Tibial nerve (tissue), 3 donors: Measurements from ENCODE around the gene RTN1.

ENCODE experiments used
- CTCF ChIP-seq, 5 experiments: fragments of 200-600 bp in 3 of 5; fragments of 450-650 bp in 2 of 5; sonication (generic) in 3 of 5; IDR thresholded peaks; one replicate each; pipeline ENCODE4 v1.5.1; 2016 to 2019; ENCODE audit warnings: antibody characterized with exemption in 5 of 5, mild to moderate bottlenecking in 3 of 5, moderate library complexity in 2 of 5
- POLR2A ChIP-seq, 2 donors: fragments of 450-650 bp; IDR thresholded peaks; one replicate each; pipeline ENCODE4 v1.6.1; 2017; ENCODE audit warnings: antibody characterized with exemption in 2 of 2, mild to moderate bottlenecking in 2 of 2, moderate library complexity in 2 of 2

- TF ChIP-seq CTCF (IDR thresholded peaks at IDR 0.05) (no peak), POLR2A (IDR thresholded peaks at IDR 0.05) (no peak)
Measured at GRCh38 chr14:59566725-59567124, 303.9 kb downstream of the RTN1 start.
